HEK293 (cell line): ENCODE measurements around the gene INKA2.

ENCODE experiments used
- CTCF ChIA-PET: fragments of 350-600 bp; formaldehyde crosslinking; extraction: SDS; loops from one replicate; lab custom pipeline; 2021; ENCODE audit warnings: antibody characterized with exemption; lab: Yijun Ruan, JAX
- POLR2A ChIA-PET: fragments of 300-600 bp; formaldehyde crosslinking; extraction: SDS; loops from one replicate; lab custom pipeline; 2020; ENCODE audit warnings: antibody characterized with exemption, inconsistent platforms; lab: Yijun Ruan, JAX
- H3K27ac ChIP-seq: fragments of 200-500 bp; sonication (Bioruptor generic); 2 replicates; pipeline ENCODE4 v1.5.1; 2014; ENCODE audit warnings: low read depth, low read length, control low read depth, inconsistent platforms; ENCODE audit errors: extremely low read depth
- H3K36me3 ChIP-seq, 2 experiments: fragments of 200-500 bp in 1 of 2; sonication (Bioruptor generic) in 1 of 2; 1 replicate in 1 of 2; 2 replicates in 1 of 2; pipeline ENCODE4 v1.5.1; 2014 to 2017; ENCODE audit warnings: inconsistent platforms in 2 of 2, low read length in 2 of 2; ENCODE audit not compliant: control insufficient read depth in 2 of 2, insufficient read depth in 1 of 2
- H3K4me1 ChIP-seq: fragments of 200-500 bp; sonication (Bioruptor generic); 2 replicates; pipeline ENCODE4 v1.5.1; 2014; ENCODE audit warnings: mild to moderate bottlenecking, low read length, inconsistent platforms; ENCODE audit not compliant: control insufficient read depth, insufficient read depth
- H3K4me3 ChIP-seq: 2 replicates; pipeline ENCODE4 v1.5.1; 2011; ENCODE audit warnings: low read depth, mild to moderate bottlenecking, control low read depth, low read length, moderate library complexity
- H3K9me3 ChIP-seq: fragments of 200-500 bp; sonication (Bioruptor generic); 2 replicates; pipeline ENCODE4 v1.5.1; 2014; ENCODE audit warnings: low read depth, low read length, inconsistent platforms; ENCODE audit not compliant: control insufficient read depth, insufficient read depth
- YY2 ChIP-seq: fragments of 450-650 bp; formaldehyde crosslinking; IDR thresholded peaks from 2 replicates; pipeline ENCODE4 v1.5.1; 2016; ENCODE audit warnings: missing biosample characterization, missing genetic modification characterization
- ZBTB44 ChIP-seq: fragments of 450-650 bp; IDR thresholded peaks from 2 replicates; pipeline ENCODE4 v1.5.1; 2018; ENCODE audit warnings: missing biosample characterization, mild to moderate bottlenecking, missing genetic modification characterization
- ZEB2 ChIP-seq: fragments of 450-650 bp; formaldehyde crosslinking; IDR thresholded peaks from 2 replicates; pipeline ENCODE4 v1.5.1; 2016; ENCODE audit warnings: missing biosample characterization, missing genetic modification characterization
- ZNF146 ChIP-seq: fragments of 450-650 bp; formaldehyde crosslinking; IDR thresholded peaks from 2 replicates; pipeline ENCODE4 v1.5.1; 2016; ENCODE audit warnings: missing biosample characterization, missing genetic modification characterization
- ZNF302 ChIP-seq: fragments of 450-650 bp; formaldehyde crosslinking; IDR thresholded peaks from 2 replicates; pipeline ENCODE4 v1.5.1; 2016; ENCODE audit warnings: missing biosample characterization, missing genetic modification characterization, low read depth
- ZNF518A ChIP-seq: fragments of 450-650 bp; formaldehyde crosslinking; conservative IDR thresholded peaks from 2 replicates; pipeline ENCODE4 v1.5.1; 2016; ENCODE audit warnings: low read depth, missing biosample characterization, missing genetic modification characterization
- ZNF555 ChIP-seq: fragments of 450-650 bp; formaldehyde crosslinking; conservative IDR thresholded peaks from 2 replicates; pipeline ENCODE4 v1.5.1; 2017; ENCODE audit warnings: missing biosample characterization, mild to moderate bottlenecking, missing genetic modification characterization, inconsistent platforms
- ZNF558 ChIP-seq: fragments of 450-650 bp; formaldehyde crosslinking; IDR thresholded peaks from 2 replicates; pipeline ENCODE4 v1.5.1; 2016; ENCODE audit warnings: missing biosample characterization, missing genetic modification characterization
- ZNF660 ChIP-seq: fragments of 450-650 bp; IDR thresholded peaks from 2 replicates; pipeline ENCODE4 v1.5.1; 2018; ENCODE audit warnings: missing biosample characterization, mild to moderate bottlenecking, missing genetic modification characterization
- ZNF670 ChIP-seq: fragments of 450-650 bp; formaldehyde crosslinking; IDR thresholded peaks from 2 replicates; pipeline ENCODE4 v1.5.1; 2016; ENCODE audit warnings: missing biosample characterization, missing genetic modification characterization, low read depth
- ZNF701 ChIP-seq: fragments of 450-650 bp; formaldehyde crosslinking; IDR thresholded peaks from 2 replicates; pipeline ENCODE4 v1.5.1; 2016; ENCODE audit warnings: missing biosample characterization, missing genetic modification characterization
- ZSCAN23 ChIP-seq: fragments of 450-650 bp; formaldehyde crosslinking; IDR thresholded peaks from 2 replicates; pipeline ENCODE4 v1.5.1; 2016; ENCODE audit warnings: missing biosample characterization, missing genetic modification characterization
- TF ChIP-seq, protein P1 (sequence below): fragments of 450-650 bp; formaldehyde crosslinking; IDR thresholded peaks from 2 replicates; pipeline ENCODE4 v1.5.1; 2017; ENCODE audit warnings: missing biosample characterization, missing genetic modification characterization

Gene INKA2

DNA sequence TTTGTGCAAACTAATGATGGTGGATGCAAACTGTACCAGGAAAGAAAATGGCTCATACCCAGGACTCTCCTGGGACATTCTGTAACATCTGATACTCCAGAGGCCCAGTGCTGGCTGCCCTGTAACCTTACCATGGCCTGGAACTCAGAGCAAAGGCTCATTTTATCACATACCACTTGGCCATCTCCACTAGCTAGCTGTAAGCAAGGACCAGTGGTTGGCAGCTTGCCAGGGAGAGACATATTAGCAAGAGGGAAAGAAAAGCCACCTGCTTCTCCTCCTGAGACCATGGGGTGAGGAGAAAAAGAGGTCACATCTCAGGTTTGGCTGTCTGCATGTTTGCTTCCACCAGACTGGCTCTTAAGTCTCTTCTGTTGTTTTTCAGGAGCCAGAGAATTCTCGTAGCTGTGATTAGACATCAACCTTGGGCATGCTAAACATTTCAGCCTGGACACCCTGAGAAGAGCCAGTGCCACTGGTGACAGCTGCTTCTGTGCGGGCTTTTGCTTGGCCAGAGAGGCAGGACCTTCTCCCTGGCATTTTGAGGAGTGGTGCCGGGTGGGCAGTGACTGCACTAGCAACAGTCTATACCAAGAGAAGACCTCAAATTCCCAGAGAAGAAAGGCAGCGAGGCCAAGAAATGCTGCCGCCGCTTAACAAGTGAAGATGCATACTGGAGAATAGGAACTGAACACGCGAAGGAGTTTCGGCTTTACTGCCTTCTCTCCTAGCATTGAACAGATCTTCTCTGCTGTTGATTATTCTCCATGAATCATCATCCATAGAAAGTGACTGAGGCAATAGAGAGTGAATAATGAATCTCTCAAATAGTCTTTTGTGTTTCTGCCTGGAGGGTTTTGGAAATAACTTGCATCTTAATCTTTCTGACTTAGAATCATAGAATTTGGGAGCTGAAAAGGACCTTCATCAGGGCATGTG lies 6.7 kb upstream of the INKA2 start:
- Histone ChIP-seq H3K27ac (no peak overlapping the region), H3K4me1 (no peaks in the 10 kb centered on the region), H3K36me3 (no peaks in the 10 kb centered on the region), H3K4me3 (no peak overlapping the region), H3K9me3 (no peaks in the 10 kb centered on the region)
- POLR2A ChIA-PET: no interaction called here
- TF ChIP-seq ZNF558 (tag by site-specific recombination) (no peak), ZNF660 (0 out of 2 replicates have a peak, but pooled peaks have one; percentile 12), ZBTB44 (tag by site-specific recombination) (no peak)
- CTCF ChIA-PET: interaction anchor here (0.6 to 6.9 kb wide), 5 partner anchors 10 to 238 kb away, joined by 3 to 69 read pairs (median 5); no protein-coding TSS in a partner anchor

GRCh38 chr1:111743679-111744101 lies 4.5 kb upstream of the INKA2 start:
- no peaks in the 10 kb centered on the region for H3K36me3 ChIP-seq
- no peak for TF ChIP-seq ZNF555 (tag by site-specific recombination)
- no peak for TF ChIP-seq ZNF670 (tag by site-specific recombination)
- no peak for TF ChIP-seq ZNF302
- no peak for TF ChIP-seq ZNF146 (tag by site-specific recombination)
- no peak for TF ChIP-seq ZNF701
- no peak for TF ChIP-seq ZSCAN23 (tag by site-specific recombination)
- TF ChIP-seq ZEB2 (tag by site-specific recombination): no peak
- TF ChIP-seq ZNF518A: no peak
- TF ChIP-seq, protein P1, sequence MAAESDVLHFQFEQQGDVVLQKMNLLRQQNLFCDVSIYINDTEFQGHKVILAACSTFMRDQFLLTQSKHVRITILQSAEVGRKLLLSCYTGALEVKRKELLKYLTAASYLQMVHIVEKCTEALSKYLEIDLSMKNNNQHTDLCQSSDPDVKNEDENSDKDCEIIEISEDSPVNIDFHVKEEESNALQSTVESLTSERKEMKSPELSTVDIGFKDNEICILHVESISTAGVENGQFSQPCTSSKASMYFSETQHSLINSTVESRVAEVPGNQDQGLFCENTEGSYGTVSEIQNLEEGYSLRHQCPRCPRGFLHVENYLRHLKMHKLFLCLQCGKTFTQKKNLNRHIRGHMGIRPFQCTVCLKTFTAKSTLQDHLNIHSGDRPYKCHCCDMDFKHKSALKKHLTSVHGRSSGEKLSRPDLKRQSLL (tag by site-specific recombination): no peak
- no peak for TF ChIP-seq YY2 (tag by site-specific recombination)
- no peak overlapping the region for H3K4me3 ChIP-seq
- H3K9me3 ChIP-seq: no peaks in the 10 kb centered on the region
- POLR2A ChIA-PET: no interaction called here
- H3K4me1 ChIP-seq: no peaks in the 10 kb centered on the region
- H3K27ac ChIP-seq: no peak overlapping the region
- CTCF ChIA-PET: interaction anchor here (0.9 to 6.9 kb wide), 3 partner anchors 11 to 123 kb away, joined by 3 to 69 read pairs (median 9); no protein-coding TSS in a partner anchor
